MM.1S (cell line): ENCODE measurements around the gene VDAC1.

Source experiments
- DNase-seq: peaks from one replicate; pipeline ENCODE4 v3.0.0-alpha.2; 2015
- H2AFZ ChIP-seq: fragments of 300-600 bp; sonication (generic); 2 replicates; pipeline ENCODE4 v1.6.0; 2016; ENCODE audit warnings: antibody characterized with exemption, low read length
- H3F3A ChIP-seq: fragments of 300-600 bp; sonication (generic); 2 replicates; pipeline ENCODE4 v1.6.1; 2016; ENCODE audit warnings: mild to moderate bottlenecking, antibody characterized with exemption, low read length, moderate library complexity, mixed read lengths; ENCODE audit not compliant: insufficient read depth
- H3K27ac ChIP-seq: fragments of 300-600 bp; sonication (generic); 2 replicates; pipeline ENCODE4 v1.5.1; 2016; ENCODE audit warnings: mild to moderate bottlenecking, low read length
- H3K27me3 ChIP-seq: fragments of 300-600 bp; sonication (generic); replicated peaks from 2 replicates; pipeline ENCODE4 v1.6.0; 2016; ENCODE audit warnings: low read length; ENCODE audit not compliant: insufficient read depth
- H3K36me3 ChIP-seq: fragments of 300-600 bp; sonication (generic); replicated peaks from 2 replicates; pipeline ENCODE4 v1.6.1; 2016; ENCODE audit warnings: mild to moderate bottlenecking, low read length, mixed read lengths; ENCODE audit not compliant: insufficient read depth
- H3K4me1 ChIP-seq: fragments of 300-600 bp; sonication (generic); 2 replicates; pipeline ENCODE4 v1.6.1; 2016; ENCODE audit warnings: low read length, mixed read lengths
- H3K4me2 ChIP-seq: fragments of 300-600 bp; sonication (generic); 2 replicates; pipeline ENCODE4 v1.6.0; 2016; ENCODE audit warnings: low read depth, low read length
- H3K4me3 ChIP-seq: fragments of 300-600 bp; sonication (generic); 2 replicates; pipeline ENCODE4 v1.5.1; 2016; ENCODE audit warnings: low read length, mixed read lengths
- H3K79me2 ChIP-seq: fragments of 300-600 bp; sonication (generic); 2 replicates; pipeline ENCODE4 v1.6.1; 2016; ENCODE audit warnings: mixed run types, low read length, mixed read lengths
- H3K9ac ChIP-seq: fragments of 300-600 bp; sonication (generic); 2 replicates; pipeline ENCODE4 v1.6.1; 2016; ENCODE audit warnings: low read length, mixed read lengths
- H3K9me2 ChIP-seq: fragments of 300-600 bp; sonication (generic); replicated peaks from 2 replicates; pipeline ENCODE4 v1.6.1; 2016; ENCODE audit warnings: mild to moderate bottlenecking, low read length, mixed read lengths; ENCODE audit not compliant: insufficient read depth
- H3K9me3 ChIP-seq: fragments of 300-600 bp; sonication (generic); replicated peaks from 2 replicates; pipeline ENCODE4 v1.6.1; 2016; ENCODE audit warnings: mild to moderate bottlenecking, low read length, mixed read lengths; ENCODE audit not compliant: insufficient read depth
- H4K20me1 ChIP-seq: fragments of 300-600 bp; sonication (generic); 2 replicates; pipeline ENCODE4 v1.6.1; 2016; ENCODE audit warnings: mild to moderate bottlenecking, low read length, moderate library complexity, mixed read lengths; ENCODE audit not compliant: insufficient read depth
- CTCF ChIP-seq: fragments of 300-600 bp; sonication (generic); IDR thresholded peaks from 2 replicates; pipeline ENCODE4 v1.5.1; 2016; ENCODE audit warnings: antibody characterized with exemption, low read length, mixed read lengths
- EZH2 ChIP-seq: fragments of 300-600 bp; sonication (generic); optimal IDR thresholded peaks from 2 replicates; pipeline ENCODE3; 2017; ENCODE audit warnings: low read depth, mild to moderate bottlenecking, antibody characterized with exemption, low read length, mixed read lengths
- EZH2phosphoT487 ChIP-seq: fragments of 300-600 bp; sonication (generic); IDR thresholded peaks from 2 replicates; pipeline ENCODE4 v1.6.1; 2018; ENCODE audit warnings: antibody characterized with exemption, low read length

Gene VDAC1

GRCh38 chr5:133970325-133970909 is 34.4 kb downstream of the VDAC1 start:
- H3K36me3 ChIP-seq, result peaks cover 8% of the 10 kb centered on the region; the same call in 1 of the 2 replicates
- H4K20me1 ChIP-seq, result no peaks in the 10 kb centered on the region
- H3K4me2 ChIP-seq, result no peak overlapping the region
- no peaks in the 10 kb centered on the region for H3K9me2 ChIP-seq
- H3F3A ChIP-seq, result peaks cover 35% of the 10 kb centered on the region
- H2AFZ ChIP-seq, result no peak overlapping the region
- H3K27me3 ChIP-seq, result no peaks in the 10 kb centered on the region
- no peak for DNase-seq
- H3K79me2 ChIP-seq, result peaks cover 34% of the 10 kb centered on the region
- no peak for TF ChIP-seq CTCF
- TF ChIP-seq EZH2phosphoT487, result no peak
- no peak for TF ChIP-seq EZH2
- no peak overlapping the region for H3K4me3 ChIP-seq
- H3K4me1 ChIP-seq, result 0 out of 2 replicates have a peak, but pooled peaks cover 5% of the 10 kb centered on the region
- no peak overlapping the region for H3K27ac ChIP-seq
- H3K9ac ChIP-seq, result no peak overlapping the region
- H3K9me3 ChIP-seq, result no peaks in the 10 kb centered on the region

- Histone ChIP-seq H3K27me3 (no peaks in the 10 kb centered on the region), H3K4me2 (peak overlapping the region; percentile 56; the same call in 1 of the 2 replicates), H3K9me2 (no peaks in the 10 kb centered on the region), H4K20me1 (no peaks in the 10 kb centered on the region), H3K36me3 (peaks cover 8% of the 10 kb centered on the region; the same call in 1 of the 2 replicates), H3F3A (peaks cover 35% of the 10 kb centered on the region), H3K27ac (no peak overlapping the region), H3K79me2 (peaks cover 40% of the 10 kb centered on the region), H3K9me3 (no peaks in the 10 kb centered on the region), H3K9ac (no peak overlapping the region), H3K4me1 (0 out of 2 replicates have a peak, but pooled peaks cover 5% of the 10 kb centered on the region), H2AFZ (no peak overlapping the region), H3K4me3 (0 out of 2 replicates have a peak overlapping the region, but pooled peaks have one; percentile 94)
- DNase-seq, result no peak
- TF ChIP-seq EZH2 (no peak), CTCF (no peak), EZH2phosphoT487 (no peak)
Measured at GRCh38 chr5:133969654-133970324, 35.0 kb downstream of the VDAC1 start.

GRCh38 chr5:133968204-133968980 is 36.4 kb downstream of the VDAC1 start, which contains the start of gene C5orf15:
C5orf15 (minus strand) TSS chr5:133968625; CDS start chr5:133968584, 41 bp downstream.
- Histone ChIP-seq H3K9me2 (no peaks in the 10 kb centered on the region), H3K79me2 (peaks cover 51% of the 10 kb centered on the region), H3K4me3 (peak within 1 kb of the TSS; percentile 94), H3K27ac (peak within 1 kb of the TSS; percentile 59; the same call in 1 of the 2 replicates), H3K27me3 (no peaks in the 10 kb centered on the region), H3K36me3 (no peaks in the 10 kb centered on the region), H3K9ac (peak within 1 kb of the TSS; percentile 79), H3K4me2 (peak within 1 kb of the TSS; percentile 66), H2AFZ (peak within 1 kb of the TSS; percentile 87), H3K9me3 (no peaks in the 10 kb centered on the region), H3K4me1 (0 out of 2 replicates have a peak, but pooled peaks cover 5% of the 10 kb centered on the region), H3F3A (peaks cover 25% of the 10 kb centered on the region), H4K20me1 (no peaks in the 10 kb centered on the region)
- no peak for TF ChIP-seq CTCF
- TF ChIP-seq EZH2, result no peak
- TF ChIP-seq EZH2phosphoT487, result no peak
- DNase-seq, result peak; percentile 96
